ENCODE data around the gene ADAMTS18.

Gene ADAMTS18

DNA sequence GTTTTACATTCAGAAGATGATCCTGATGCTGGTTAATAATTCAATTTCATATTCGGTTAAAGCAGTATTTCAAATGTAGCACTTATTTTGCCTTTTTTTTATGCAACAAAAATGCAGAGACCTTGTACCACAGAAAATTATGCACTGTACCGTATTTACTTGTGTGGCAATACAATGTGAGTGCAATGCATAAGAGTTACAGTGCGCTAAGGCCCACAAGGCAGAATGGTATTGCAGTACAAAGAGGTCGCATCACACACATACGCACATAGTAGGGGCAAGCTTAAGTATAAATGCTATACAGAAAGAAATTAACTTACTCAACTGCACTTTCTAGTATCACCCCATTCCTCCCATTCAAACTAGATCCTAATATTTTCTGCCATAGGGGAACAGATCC lies 132.6 kb downstream of the ADAMTS18 start:
- FAIRE-seq (no peak), DNase-seq (ENCODE audit: insufficient read length, low spot score) (no peak)
- TF ChIP-seq, protein P1, sequence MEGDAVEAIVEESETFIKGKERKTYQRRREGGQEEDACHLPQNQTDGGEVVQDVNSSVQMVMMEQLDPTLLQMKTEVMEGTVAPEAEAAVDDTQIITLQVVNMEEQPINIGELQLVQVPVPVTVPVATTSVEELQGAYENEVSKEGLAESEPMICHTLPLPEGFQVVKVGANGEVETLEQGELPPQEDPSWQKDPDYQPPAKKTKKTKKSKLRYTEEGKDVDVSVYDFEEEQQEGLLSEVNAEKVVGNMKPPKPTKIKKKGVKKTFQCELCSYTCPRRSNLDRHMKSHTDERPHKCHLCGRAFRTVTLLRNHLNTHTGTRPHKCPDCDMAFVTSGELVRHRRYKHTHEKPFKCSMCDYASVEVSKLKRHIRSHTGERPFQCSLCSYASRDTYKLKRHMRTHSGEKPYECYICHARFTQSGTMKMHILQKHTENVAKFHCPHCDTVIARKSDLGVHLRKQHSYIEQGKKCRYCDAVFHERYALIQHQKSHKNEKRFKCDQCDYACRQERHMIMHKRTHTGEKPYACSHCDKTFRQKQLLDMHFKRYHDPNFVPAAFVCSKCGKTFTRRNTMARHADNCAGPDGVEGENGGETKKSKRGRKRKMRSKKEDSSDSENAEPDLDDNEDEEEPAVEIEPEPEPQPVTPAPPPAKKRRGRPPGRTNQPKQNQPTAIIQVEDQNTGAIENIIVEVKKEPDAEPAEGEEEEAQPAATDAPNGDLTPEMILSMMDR (IDR thresholded peaks at IDR 0.05; ENCODE audit: insufficient read depth, missing control alignments): no peak

GRCh38 chr16:77300256-77300655 lies 134.6 kb downstream of the ADAMTS18 start:
- TF ChIP-seq, protein P1 (IDR thresholded peaks at IDR 0.05; ENCODE audit: insufficient read depth, missing control alignments): no peak
- FAIRE-seq: no peak

DNA sequence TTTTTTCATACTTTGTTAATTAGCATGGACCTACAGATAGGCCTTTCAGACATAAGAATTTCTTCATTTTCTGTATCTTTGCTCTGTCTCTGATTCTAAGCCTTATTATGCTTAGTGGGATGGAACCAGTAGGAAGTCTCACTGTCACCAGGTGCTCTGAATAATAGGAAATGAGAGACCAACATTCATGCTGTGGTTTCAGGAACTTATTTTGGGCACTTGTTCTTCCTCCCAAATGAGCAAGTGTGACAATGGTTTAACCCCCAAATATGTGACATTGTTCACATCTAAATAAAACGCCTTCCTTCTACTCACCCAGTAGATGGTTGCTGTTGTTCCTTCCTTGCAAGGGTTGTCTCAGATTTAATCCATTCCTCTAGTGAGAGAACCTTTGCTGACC lies 135.4 kb downstream of the ADAMTS18 start:
- DNase-seq (ENCODE audit: insufficient read length, low spot score) (no peak), FAIRE-seq (no peak)
- TF ChIP-seq, protein P1 (IDR thresholded peaks at IDR 0.05; ENCODE audit: insufficient read depth, missing control alignments): no peak

More at GRCh38 chr16:77300256-77300655, 134.6 kb downstream of the ADAMTS18 start:
- no peak for DNase-seq (ENCODE audit: insufficient read length, low spot score)

- FAIRE-seq (no peak), DNase-seq (ENCODE audit: insufficient read length, low spot score) (no peak)
- TF ChIP-seq, protein P1 (IDR thresholded peaks at IDR 0.05; ENCODE audit: insufficient read depth, missing control alignments): no peak
These were observed 136.1 kb downstream of the ADAMTS18 start for GRCh38 chr16:77298418-77299360.

GRCh38 chr16:77297996-77298395 lies 136.8 kb downstream of the ADAMTS18 start:
- TF ChIP-seq, protein P1 (IDR thresholded peaks at IDR 0.05; ENCODE audit: insufficient read depth, missing control alignments): no peak
- DNase-seq (ENCODE audit: insufficient read length, low spot score): no peak
- FAIRE-seq: no peak

GRCh38 chr16:77295896-77296295 lies 138.9 kb downstream of the ADAMTS18 start:
- DNase-seq (ENCODE audit: insufficient read length, low spot score): no peak
- no peak for FAIRE-seq
- TF ChIP-seq, protein P1 (IDR thresholded peaks at IDR 0.05; ENCODE audit: insufficient read depth, missing control alignments): no peak

All from D721Med (cell line).